ENCODE data around the gene CXorf66.

DNA sequence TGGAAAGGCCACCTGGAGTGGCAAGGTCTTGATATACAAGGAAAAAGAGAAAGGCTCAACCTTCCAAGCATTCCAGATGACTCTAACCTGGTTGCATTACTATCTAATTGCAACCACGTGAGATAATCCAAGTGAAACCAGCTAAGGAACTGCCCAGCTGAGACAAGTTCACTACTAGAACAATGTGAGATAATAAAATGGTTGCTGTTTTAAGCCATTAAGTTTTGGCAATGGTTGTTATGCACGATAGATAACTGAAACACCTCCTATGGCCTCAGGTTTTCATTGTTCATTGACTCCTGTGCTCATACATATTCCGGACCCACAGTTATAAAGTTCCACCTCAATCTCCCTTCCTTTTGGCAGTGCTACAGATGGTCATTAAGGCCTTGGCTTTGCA, 9.2 kb upstream of the CXorf66 start:
- no peak for TF ChIP-seq HDAC6 (IDR thresholded peaks at IDR 0.05; ENCODE audit: low read depth, low read length)
- TF ChIP-seq SP2 (IDR thresholded peaks at IDR 0.05; ENCODE audit: low read length), result no peak
- TF ChIP-seq GTF2F1 (IDR thresholded peaks at IDR 0.05; ENCODE audit: borderline replicate concordance, low read depth, low read length), result no peak
- TF ChIP-seq POLR2A (IDR thresholded peaks at IDR 0.05; ENCODE audit: control extremely low read depth in 1 of 2, low read depth in 2 of 2, low read length in 2 of 2), result no peak
- TF ChIP-seq HDAC2 (IDR thresholded peaks at IDR 0.05; ENCODE audit: borderline replicate concordance in 1 of 2, low read depth in 2 of 2, low read length in 2 of 2), result no peak
- no peak for TF ChIP-seq CTCF (IDR thresholded peaks at IDR 0.05; ENCODE audit: control extremely low read depth in 1 of 3, insufficient read depth in 1 of 3, low read depth in 1 of 3, low read length in 3 of 3)
- no peak for TF ChIP-seq MAX (IDR thresholded peaks at IDR 0.05)
- TF ChIP-seq MAFK (IDR thresholded peaks at IDR 0.05; ENCODE audit: low read depth, low read length), result no peak
- no peak for TF ChIP-seq SUZ12 (IDR thresholded peaks at IDR 0.05; ENCODE audit: low read length)
- no peak for TF ChIP-seq EZH2 (IDR thresholded peaks at IDR 0.05; ENCODE audit: low read depth, low read length, severe bottlenecking)
- no peak for TF ChIP-seq ATF3 (IDR thresholded peaks at IDR 0.05; ENCODE audit: insufficient read depth, low read depth, low read length)

Data from H1 (cell line).